ENCODE measurements around the gene PRDM15. TPM values are rescaled to one million over a fixed set of nuclear protein-coding genes. Genes with fewer than 3 reads are reported as not detected.

PRDM15 gene, protein sequence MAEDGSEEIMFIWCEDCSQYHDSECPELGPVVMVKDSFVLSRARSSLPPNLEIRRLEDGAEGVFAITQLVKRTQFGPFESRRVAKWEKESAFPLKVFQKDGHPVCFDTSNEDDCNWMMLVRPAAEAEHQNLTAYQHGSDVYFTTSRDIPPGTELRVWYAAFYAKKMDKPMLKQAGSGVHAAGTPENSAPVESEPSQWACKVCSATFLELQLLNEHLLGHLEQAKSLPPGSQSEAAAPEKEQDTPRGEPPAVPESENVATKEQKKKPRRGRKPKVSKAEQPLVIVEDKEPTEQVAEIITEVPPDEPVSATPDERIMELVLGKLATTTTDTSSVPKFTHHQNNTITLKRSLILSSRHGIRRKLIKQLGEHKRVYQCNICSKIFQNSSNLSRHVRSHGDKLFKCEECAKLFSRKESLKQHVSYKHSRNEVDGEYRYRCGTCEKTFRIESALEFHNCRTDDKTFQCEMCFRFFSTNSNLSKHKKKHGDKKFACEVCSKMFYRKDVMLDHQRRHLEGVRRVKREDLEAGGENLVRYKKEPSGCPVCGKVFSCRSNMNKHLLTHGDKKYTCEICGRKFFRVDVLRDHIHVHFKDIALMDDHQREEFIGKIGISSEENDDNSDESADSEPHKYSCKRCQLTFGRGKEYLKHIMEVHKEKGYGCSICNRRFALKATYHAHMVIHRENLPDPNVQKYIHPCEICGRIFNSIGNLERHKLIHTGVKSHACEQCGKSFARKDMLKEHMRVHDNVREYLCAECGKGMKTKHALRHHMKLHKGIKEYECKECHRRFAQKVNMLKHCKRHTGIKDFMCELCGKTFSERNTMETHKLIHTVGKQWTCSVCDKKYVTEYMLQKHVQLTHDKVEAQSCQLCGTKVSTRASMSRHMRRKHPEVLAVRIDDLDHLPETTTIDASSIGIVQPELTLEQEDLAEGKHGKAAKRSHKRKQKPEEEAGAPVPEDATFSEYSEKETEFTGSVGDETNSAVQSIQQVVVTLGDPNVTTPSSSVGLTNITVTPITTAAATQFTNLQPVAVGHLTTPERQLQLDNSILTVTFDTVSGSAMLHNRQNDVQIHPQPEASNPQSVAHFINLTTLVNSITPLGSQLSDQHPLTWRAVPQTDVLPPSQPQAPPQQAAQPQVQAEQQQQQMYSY
- polyA plus RNA-seq (5.2 to 8.5 TPM (median 5.6 TPM) in 3 replicates), polyA minus RNA-seq (8.9 to 23.7 TPM (median 13.0 TPM) in 3 replicates)
- 3.4 TPM for polyA plus RNA-seq (2011; ENCODE audit: low read depth)
- polyA plus RNA-seq (2011; cell fraction: cytosol; rRNA removed): 2.3 and 3.5 TPM in 2 replicates
- 16.9 and 17.3 TPM in 2 replicates for polyA plus RNA-seq (2011; cell fraction: nucleus; rRNA removed)
- polyA plus RNA-seq (2012; ENCODE audit: low replicate concordance): 4.0 TPM in 2 replicates
- polyA minus RNA-seq (2011; cell fraction: cytosol; rRNA and poly(A)+ RNA removed): 4.4 TPM
- polyA minus RNA-seq (2011; cell fraction: nucleus; rRNA and poly(A)+ RNA removed): 12.7 and 20.5 TPM in 2 replicates

DNA sequence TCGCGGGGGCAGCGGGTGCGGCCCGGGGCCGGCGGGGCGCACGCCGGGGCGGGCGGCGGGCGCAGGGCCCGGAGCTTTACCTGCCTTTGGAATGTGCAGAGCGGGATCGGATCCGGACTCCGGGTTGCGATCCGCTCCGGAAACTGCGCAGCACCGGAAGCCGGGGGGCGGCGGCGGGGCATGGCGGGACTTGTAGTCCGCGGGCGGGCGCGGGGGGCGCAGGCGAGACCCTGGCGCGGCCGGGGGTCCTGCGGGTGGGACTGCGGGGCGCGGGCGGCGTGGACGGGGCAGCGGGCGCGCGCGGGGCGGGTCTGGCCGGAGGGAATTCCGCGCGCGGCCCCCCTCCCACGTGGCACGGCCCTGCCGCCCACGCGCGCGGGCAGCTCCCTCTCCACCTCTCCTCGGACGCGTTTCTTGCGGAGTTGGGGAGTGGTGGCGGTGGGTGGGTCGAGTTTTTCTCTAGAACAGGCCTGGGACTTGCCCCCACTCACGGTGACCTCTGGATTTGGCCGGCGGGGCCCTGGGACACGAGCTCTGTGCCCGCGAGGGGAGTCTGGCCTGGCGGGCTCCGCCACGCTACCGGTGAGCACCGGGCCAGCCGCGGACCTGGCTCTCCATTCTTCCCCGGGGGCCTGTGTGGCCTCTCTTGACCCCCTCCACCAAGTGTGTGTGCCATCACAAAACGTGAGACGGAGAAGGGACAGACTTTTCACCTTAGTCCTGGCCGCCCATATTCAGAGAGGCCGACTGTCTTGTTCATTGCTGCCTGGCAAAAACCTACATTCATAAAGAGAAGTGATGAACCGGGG lies at the start of gene PRDM15:
TSS of gene PRDM15 (minus strand) at position 155 of the 809 bp plus-strand sequence. CDS start 18,981 bp downstream, outside the sequence.
- H3K4me2 ChIP-seq (ENCODE audit: control insufficient read depth, extremely low read depth, insufficient read depth, low read depth, low read length): peak within 1 kb of the TSS; percentile 96
- peaks cover 13% of the 10 kb centered on the region for H3K4me1 ChIP-seq (ENCODE audit: control insufficient read depth, extremely low read depth, insufficient read depth, low read length)
- FAIRE-seq: no peak
- dilution Hi-C loops (cut with MboI; ENCODE audit: extremely low pct_ligation_motif_present, low sequenced_read_pairs): no loop called here
- DNase-seq (ENCODE audit: low read depth, low spot score): no peak
- H3K9me3 ChIP-seq (ENCODE audit: control insufficient read depth, low read depth, low read length): no peaks in the 10 kb centered on the region
- no peaks in the 10 kb centered on the region for H4K20me1 ChIP-seq (ENCODE audit: control insufficient read depth, extremely low read depth, insufficient read depth, low read length)
- no peaks in the 10 kb centered on the region for H3K27me3 ChIP-seq (ENCODE audit: control insufficient read depth, extremely low read depth, insufficient read depth, low read length)
- H3K79me2 ChIP-seq (ENCODE audit: control insufficient read depth, insufficient read depth, low read length): peaks cover 32% of the 10 kb centered on the region
- H3K9ac ChIP-seq (ENCODE audit: control insufficient read depth, extremely low read depth, insufficient read depth, low read length): peak within 1 kb of the TSS; percentile 93
- H3K9me1 ChIP-seq (ENCODE audit: control insufficient read depth, extremely low read depth, insufficient read depth, low read length): no peaks in the 10 kb centered on the region
- peak within 1 kb of the TSS; percentile 54 to 90 (median 86) for H3K4me3 ChIP-seq (ENCODE audit: control insufficient read depth in 2 of 3, extremely low read depth in 1 of 3, insufficient read depth in 2 of 3, low read depth in 1 of 3, low read length in 3 of 3)
- H3K36me3 ChIP-seq (ENCODE audit: control insufficient read depth in 2 of 2, extremely low read depth in 1 of 2, insufficient read depth in 2 of 2, low read length in 2 of 2): no peaks in the 10 kb centered on the region
- TF ChIP-seq EZH2 (IDR thresholded peaks at IDR 0.05; ENCODE audit: low read length): no peak
- TF ChIP-seq, protein P1, sequence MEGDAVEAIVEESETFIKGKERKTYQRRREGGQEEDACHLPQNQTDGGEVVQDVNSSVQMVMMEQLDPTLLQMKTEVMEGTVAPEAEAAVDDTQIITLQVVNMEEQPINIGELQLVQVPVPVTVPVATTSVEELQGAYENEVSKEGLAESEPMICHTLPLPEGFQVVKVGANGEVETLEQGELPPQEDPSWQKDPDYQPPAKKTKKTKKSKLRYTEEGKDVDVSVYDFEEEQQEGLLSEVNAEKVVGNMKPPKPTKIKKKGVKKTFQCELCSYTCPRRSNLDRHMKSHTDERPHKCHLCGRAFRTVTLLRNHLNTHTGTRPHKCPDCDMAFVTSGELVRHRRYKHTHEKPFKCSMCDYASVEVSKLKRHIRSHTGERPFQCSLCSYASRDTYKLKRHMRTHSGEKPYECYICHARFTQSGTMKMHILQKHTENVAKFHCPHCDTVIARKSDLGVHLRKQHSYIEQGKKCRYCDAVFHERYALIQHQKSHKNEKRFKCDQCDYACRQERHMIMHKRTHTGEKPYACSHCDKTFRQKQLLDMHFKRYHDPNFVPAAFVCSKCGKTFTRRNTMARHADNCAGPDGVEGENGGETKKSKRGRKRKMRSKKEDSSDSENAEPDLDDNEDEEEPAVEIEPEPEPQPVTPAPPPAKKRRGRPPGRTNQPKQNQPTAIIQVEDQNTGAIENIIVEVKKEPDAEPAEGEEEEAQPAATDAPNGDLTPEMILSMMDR (optimal IDR thresholded peaks at IDR 0.05 in 1 of 3, IDR thresholded peaks at IDR 0.05 in 1 of 3, conservative IDR thresholded peaks at IDR 0.05 in 1 of 3; ENCODE audit: extremely low read depth in 1 of 3, insufficient read depth in 2 of 3, low read length in 3 of 3): no peak
- peak within 1 kb of the TSS; percentile 80 for H3K27ac ChIP-seq (ENCODE audit: control insufficient read depth, insufficient read depth, low read length)
- peak within 1 kb of the TSS; percentile 87 for H2AFZ ChIP-seq (ENCODE audit: control insufficient read depth, low read length)
